HAP-1 (cell line): ENCODE data around the gene GNG12.

Experiments used
- DNase-seq, 2 experiments: peaks; one replicate each; pipeline ENCODE4 v3.0.0-alpha.2; 2016 to 2020; ENCODE audit warnings: low spot score in 2 of 2
- H3K27me3 ChIP-seq: fragments of 250-450 bp; sonication (Bioruptor Pico); 2 replicates; pipeline ENCODE4 v1.5.1; 2020; ENCODE audit warnings: low read depth, mild to moderate bottlenecking, moderate library complexity
- H3K36me3 ChIP-seq: fragments of 250-450 bp; sonication (Bioruptor Pico); replicated peaks from 2 replicates; pipeline ENCODE4 v1.5.1; 2020; ENCODE audit warnings: mild to moderate bottlenecking
- H3K4me1 ChIP-seq: fragments of 250-450 bp; sonication (Bioruptor Pico); 2 replicates; pipeline ENCODE4 v1.5.1; 2020; ENCODE audit warnings: mild to moderate bottlenecking
- H3K4me3 ChIP-seq: fragments of 250-450 bp; sonication (Bioruptor Pico); 2 replicates; pipeline ENCODE4 v1.5.1; 2020; ENCODE audit warnings: mild to moderate bottlenecking, moderate library complexity
- H3K9me3 ChIP-seq: fragments of 250-450 bp; sonication (Bioruptor Pico); 2 replicates; pipeline ENCODE4 v1.5.1; 2020; ENCODE audit warnings: mild to moderate bottlenecking, moderate library complexity
- in situ Hi-C: fragments of 300-500 bp; cut with MboI; formaldehyde crosslinking; loops from 3 replicates; pipeline ENCODE4 v1.14.3; 2020; ENCODE audit warnings: low sequenced_read_pairs, inconsistent platforms, mixed read lengths

The GNG12 gene

DNA sequence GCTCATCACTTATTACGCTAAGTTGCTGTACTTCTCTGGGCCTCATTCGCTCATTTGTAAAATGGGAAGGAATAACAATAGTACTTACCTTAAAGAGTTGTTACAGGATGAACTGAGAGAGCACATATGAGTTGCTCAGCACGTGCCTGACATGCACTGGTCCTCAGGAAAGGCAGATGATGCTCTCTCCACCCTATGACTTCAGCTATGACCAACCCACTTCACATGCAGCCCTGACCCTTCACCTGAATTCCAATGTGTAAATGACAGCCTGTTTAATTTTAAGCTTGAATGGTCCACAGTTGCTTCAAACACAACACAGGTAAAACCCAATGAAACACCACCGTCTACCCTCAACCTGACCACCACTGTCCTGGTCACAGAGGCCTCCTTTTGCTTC is 115.4 kb downstream of the GNG12 start:
- Histone ChIP-seq H3K4me1 (peaks cover 12% of the 10 kb centered on the region), H3K27me3 (no peaks in the 10 kb centered on the region), H3K4me3 (no peak overlapping the region), H3K9me3 (no peaks in the 10 kb centered on the region), H3K36me3 (no peaks in the 10 kb centered on the region)
- no peak for DNase-seq
- in situ Hi-C loops = no loop called here

DNA sequence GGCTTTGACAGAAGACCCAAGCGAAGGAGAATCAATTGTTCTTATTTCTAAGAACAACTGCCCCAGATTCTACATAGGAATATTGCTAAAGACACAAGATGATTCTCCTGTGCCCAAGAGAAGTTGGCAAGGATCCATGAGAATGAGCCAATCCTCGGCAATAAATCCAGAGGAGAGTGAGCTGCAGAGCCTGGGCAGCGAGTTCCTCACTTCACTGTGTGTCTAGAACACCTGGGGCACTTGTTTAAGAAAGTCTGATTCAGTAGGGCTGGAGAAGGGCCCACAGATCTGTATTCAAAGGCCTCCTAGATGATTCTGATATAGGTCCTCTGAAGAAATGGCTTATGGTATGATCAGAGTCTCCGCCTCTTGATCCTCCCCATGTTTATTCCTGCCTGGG is 116.5 kb downstream of the GNG12 start:
- H3K4me1 ChIP-seq = peaks cover 12% of the 10 kb centered on the region
- no peak for DNase-seq

DNA sequence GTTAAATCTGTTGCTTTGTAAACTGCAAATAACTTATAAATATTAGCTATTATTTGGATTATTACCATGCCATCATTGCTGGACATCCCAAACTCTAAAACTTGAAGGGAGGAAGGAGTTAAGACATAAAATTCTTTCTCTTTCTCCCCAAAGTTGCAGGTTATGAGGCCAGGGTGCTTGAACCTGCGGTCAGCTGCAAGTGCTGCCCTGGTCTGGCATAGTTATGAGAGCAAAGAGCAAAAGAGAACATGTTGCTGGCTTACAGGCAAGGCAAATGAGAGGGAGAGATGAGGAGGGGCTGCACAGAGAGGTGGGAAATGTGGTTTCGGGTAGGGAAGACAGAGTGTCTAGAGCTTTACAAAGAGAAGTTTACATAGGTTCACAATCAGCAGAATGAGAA is 117.4 kb downstream of the GNG12 start:
- DNase-seq = no peak
- Histone ChIP-seq H3K36me3 (no peaks in the 10 kb centered on the region), H3K4me3 (no peak overlapping the region), H3K27me3 (no peaks in the 10 kb centered on the region), H3K4me1 (peaks cover 12% of the 10 kb centered on the region), H3K9me3 (no peaks in the 10 kb centered on the region)
- in situ Hi-C loops = no loop called here

More for the DNA sequence above, 116.5 kb downstream of the GNG12 start:
- in situ Hi-C loops = no loop called here
- Histone ChIP-seq H3K4me3 (no peak overlapping the region), H3K9me3 (no peaks in the 10 kb centered on the region), H3K27me3 (no peaks in the 10 kb centered on the region), H3K36me3 (no peaks in the 10 kb centered on the region)

DNA sequence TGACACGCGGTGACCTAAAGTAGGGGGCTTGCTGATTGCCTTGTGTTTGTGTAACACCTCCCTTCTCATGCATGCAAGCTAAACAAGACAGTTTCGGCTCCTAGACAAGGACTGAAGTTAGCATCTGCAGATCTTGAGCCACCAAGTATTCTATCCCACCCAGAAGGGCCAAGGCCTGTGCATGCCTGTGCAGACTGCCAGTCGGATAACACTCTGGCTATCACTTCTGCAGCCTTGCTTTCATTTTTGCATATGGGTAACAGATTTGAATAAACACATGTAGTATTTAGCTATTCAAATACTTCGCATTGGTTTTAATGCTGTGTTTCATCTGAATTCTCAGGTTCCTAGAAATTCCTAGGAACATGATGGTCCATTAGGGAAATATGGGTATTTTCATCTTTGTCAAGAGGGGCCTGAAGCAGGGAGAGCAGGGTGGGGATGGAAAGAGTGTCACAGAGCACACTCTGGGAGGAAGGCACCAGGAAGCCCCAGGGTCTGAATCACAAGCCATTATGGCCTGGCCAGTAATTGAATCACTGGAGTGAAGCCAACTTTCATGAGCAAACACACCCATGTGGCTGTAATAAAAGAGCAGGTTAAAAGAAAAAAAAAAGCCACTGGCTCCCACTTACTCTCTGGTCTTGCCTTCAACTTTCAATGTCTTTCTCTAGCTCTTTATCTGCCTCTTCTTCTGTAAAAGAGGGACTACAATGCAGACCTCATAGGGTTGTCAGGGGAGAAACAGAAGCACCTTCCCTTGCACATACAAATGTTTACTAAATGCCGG is 120.0 kb downstream of the GNG12 start:
- in situ Hi-C loops = no loop called here
- Histone ChIP-seq H3K4me1 (peaks cover 12% of the 10 kb centered on the region), H3K36me3 (no peaks in the 10 kb centered on the region), H3K27me3 (no peaks in the 10 kb centered on the region), H3K9me3 (no peaks in the 10 kb centered on the region), H3K4me3 (no peak overlapping the region)
- peak; percentile 51 to 62 for DNase-seq

DNA sequence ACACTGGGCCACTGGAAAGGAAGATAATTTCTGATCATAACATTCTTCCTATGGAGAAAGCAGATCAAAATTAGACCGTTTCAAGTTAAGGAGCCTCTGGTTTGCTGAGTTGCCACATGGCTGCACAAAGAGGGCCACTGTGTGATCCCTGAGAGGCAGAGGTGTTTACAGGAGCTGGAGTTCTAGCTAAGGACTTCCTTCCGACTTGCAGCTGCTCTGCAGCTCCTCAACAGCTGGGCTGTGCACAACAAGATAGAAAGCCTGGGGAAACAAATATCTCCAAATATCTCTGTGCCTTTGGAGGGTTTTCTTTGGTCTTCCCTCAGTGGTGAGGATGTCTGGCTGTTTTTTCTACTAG is 121.4 kb downstream of the GNG12 start:
- Histone ChIP-seq H3K4me1 (peaks cover 12% of the 10 kb centered on the region), H3K36me3 (no peaks in the 10 kb centered on the region), H3K4me3 (no peak overlapping the region), H3K9me3 (no peaks in the 10 kb centered on the region), H3K27me3 (no peaks in the 10 kb centered on the region)
- DNase-seq = no peak
- in situ Hi-C loops = no loop called here

DNA sequence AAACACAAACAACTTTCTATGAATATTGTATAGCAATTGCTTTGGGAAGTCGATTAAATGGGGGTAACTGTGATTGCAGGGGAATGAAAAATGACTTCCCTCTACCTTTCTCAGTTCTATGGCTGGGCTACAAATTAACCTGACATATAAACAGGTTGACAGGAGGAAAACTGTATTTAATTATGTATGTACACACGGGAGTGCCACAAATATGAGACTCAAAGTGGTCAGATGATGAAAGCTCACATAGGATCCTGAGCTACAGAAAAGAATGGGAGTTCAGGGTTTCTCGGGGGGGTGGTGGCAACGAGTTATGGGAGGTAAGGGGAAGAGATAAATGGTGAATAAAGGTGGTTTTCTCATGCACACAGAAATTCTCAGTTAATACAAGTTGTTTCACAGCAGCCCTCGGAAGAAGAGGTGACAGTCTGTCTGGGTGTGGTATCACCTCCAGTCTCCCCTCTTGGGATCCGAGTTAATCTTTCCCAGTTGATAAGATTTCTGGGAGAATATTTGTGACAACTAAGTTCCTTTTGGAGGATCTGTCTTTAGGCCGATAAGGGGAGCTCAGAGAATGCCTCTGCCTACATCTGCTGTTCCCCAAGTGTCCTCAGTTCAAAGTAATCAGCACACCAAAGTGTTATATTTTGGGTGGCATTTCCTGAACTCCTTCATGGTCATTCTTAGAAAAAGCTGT is 122.0 kb downstream of the GNG12 start:
- in situ Hi-C loops = no loop called here
- Histone ChIP-seq H3K27me3 (no peaks in the 10 kb centered on the region), H3K4me3 (no peak overlapping the region), H3K36me3 (no peaks in the 10 kb centered on the region), H3K9me3 (no peaks in the 10 kb centered on the region), H3K4me1 (peaks cover 12% of the 10 kb centered on the region)
- DNase-seq = no peak

DNA sequence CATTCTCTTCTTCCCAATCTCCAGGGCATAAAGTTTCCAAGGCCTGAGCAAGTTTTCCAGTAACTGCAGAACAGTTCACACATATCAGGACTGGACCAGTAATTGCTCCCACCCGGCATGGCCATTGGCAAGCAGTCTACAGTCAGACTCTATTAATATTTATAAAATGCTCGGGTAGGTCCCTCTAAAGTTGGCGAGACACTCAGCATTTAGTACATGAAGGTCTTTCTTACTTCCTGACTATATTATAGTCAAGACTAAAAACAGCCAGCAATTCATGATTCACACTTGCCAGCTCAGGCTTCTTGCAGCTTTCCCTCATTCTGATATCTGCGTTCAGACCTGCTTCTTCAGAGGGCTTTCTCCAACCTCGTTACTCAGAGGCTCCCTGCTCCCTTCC is 122.8 kb downstream of the GNG12 start:
- no peaks in the 10 kb centered on the region for H3K9me3 ChIP-seq
- H3K36me3 ChIP-seq = no peaks in the 10 kb centered on the region
- peaks cover 12% of the 10 kb centered on the region for H3K4me1 ChIP-seq
- H3K27me3 ChIP-seq = no peaks in the 10 kb centered on the region
- no peak for DNase-seq
- in situ Hi-C loops = no loop called here
- no peak overlapping the region for H3K4me3 ChIP-seq

DNA sequence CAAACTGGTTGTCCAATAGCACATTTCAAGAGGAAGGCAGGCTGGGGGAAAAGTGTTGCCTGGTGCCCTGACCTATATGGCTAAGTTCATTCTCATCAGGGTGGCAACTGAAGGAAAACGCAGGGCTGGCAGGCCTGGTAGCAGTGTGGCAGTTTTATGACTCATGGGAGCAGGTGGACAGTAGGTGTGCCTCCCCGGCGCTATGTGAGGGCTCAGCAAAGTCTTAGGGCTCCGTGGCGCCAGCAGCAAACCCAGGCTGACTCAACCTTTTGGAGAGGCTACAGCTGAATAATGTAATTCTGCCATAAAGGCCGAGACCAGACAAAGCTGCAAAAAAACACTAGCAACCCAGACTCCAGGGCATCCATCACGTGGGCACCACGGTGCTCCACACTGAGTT is 124.7 kb downstream of the GNG12 start:
- no peak for DNase-seq
- H3K4me1 ChIP-seq = peaks cover 3% of the 10 kb centered on the region; the same call in 1 of the 2 replicates
- no peak overlapping the region for H3K4me3 ChIP-seq
- H3K36me3 ChIP-seq = no peaks in the 10 kb centered on the region
- H3K27me3 ChIP-seq = no peaks in the 10 kb centered on the region
- in situ Hi-C loops = no loop called here
- no peaks in the 10 kb centered on the region for H3K9me3 ChIP-seq

DNA sequence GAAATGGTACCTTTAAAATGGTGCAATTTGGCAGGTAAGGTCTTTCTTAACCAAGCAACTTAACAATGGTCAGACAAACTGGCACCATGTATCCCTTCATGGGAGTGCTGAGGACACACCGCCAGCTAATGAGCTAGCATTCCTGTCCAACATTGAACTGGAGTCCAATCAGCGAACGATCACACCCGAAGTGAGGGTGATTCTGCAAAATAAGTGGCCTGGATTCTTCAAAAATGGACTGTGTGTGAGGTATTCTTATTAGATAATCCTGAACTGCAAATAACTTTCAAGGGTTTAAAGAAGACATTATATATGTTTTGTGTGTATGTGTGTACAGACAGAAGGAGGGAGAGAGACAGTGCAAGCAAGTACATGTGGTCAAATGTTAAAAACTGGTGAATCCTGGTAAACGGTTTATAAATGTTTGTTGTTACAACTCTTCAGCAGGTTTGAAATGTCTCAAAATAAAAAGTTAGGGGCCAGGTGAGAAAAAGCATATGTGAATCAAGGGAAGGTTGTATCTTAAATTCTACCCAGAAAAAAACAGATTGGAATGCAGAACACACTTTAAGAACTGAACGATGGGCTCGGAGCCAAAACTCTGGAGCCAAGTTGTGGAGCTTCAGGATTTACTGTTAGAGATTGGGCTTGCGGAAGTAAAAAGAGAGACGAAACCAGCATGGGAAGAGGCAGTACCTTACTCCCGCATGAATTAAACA is 127.4 kb downstream of the GNG12 start:
- no peaks in the 10 kb centered on the region; the same call in 1 of the 2 replicates for H3K36me3 ChIP-seq
- in situ Hi-C loops = no loop called here
- no peak overlapping the region for H3K4me3 ChIP-seq
- H3K9me3 ChIP-seq = no peaks in the 10 kb centered on the region
- H3K27me3 ChIP-seq = no peaks in the 10 kb centered on the region
- no peak for DNase-seq
- H3K4me1 ChIP-seq = no peaks in the 10 kb centered on the region

DNA sequence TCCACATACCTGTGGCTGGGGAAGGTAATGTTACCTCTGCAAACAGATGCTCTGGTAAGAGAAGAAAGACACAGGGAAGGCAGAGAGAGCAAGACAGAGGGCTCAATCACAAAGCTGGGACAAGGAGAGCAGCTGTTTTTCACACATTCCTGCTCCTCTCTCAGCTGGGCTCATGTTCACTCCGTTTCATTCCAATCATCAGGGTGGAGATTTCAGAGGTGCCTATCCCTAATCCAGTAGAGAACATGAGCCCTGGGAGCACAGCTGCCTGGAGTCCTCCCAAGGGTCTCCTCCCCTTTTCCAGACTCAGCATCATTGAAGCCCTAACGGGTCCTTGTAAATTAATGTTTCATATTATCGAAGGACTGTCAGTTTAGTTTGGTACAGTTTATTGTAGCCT is 128.9 kb downstream of the GNG12 start:
- no peaks in the 10 kb centered on the region for H3K9me3 ChIP-seq
- no peak for DNase-seq
- in situ Hi-C loops = no loop called here

DNA sequence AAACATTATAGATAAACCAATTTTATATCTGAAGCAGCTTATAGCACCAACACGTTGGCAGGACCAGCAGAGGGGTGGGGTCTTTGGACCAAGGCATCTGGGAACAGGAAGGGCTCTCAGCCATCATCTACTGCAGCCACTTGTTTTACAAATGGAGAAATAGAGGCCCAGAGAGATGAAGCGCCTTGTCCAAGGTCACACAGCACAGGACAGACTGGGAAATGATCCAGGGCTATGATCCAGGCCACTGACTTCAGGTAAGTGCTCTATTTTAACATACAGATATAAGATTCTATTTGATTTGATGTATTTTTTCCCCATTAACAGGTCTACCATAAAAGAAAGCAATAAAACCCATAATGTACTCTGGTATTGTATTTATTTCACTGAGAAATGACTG is 131.4 kb downstream of the GNG12 start:
- no peaks in the 10 kb centered on the region for H3K4me1 ChIP-seq
- no peaks in the 10 kb centered on the region; the same call in 1 of the 2 replicates for H3K36me3 ChIP-seq
- in situ Hi-C loops = no loop called here
- no peaks in the 10 kb centered on the region for H3K27me3 ChIP-seq
- no peaks in the 10 kb centered on the region for H3K9me3 ChIP-seq
- no peak overlapping the region for H3K4me3 ChIP-seq
- DNase-seq = no peak

More for the DNA sequence above, 128.9 kb downstream of the GNG12 start:
- Histone ChIP-seq H3K4me1 (no peaks in the 10 kb centered on the region), H3K36me3 (no peaks in the 10 kb centered on the region; the same call in 1 of the 2 replicates), H3K27me3 (no peaks in the 10 kb centered on the region), H3K4me3 (no peak overlapping the region)

DNA sequence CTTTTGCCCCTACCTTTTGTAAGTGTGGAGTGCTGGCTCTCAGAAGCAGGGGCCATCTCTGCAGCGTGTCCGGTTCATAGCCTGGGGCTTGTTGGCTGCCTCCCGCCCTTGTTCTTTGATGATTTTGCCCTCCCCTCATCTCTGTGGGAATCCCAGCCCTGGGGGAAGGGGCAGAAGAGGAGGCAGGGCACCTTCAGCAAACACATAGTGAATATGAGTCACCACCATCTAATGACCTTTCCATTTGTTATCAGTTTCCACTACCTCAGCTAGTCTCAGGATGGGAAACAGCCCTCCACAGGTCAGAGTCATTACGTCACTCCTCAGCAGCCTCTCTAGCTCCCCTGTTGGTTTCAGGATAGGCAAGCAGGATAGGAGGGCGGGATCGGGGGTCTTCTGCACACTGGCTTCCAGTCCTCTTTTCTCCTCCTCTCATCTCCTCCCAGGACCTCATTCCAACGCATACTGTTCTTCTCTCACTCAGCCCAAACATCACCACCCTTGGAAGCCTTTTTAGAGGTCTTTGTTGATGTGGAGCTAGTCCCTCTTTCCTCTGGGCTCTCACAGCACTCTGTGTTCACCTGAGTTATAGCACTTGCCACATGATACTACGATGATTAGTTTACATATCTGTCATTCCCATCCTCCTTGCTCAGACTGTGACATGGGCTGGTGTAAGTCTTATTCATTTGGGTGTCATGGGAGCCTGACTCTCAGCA is 132.4 kb downstream of the GNG12 start:
- DNase-seq = no peak
- Histone ChIP-seq H3K4me1 (no peaks in the 10 kb centered on the region), H3K9me3 (no peaks in the 10 kb centered on the region), H3K36me3 (no peaks in the 10 kb centered on the region; the same call in 1 of the 2 replicates), H3K27me3 (no peaks in the 10 kb centered on the region), H3K4me3 (no peak overlapping the region)
- in situ Hi-C loops = no loop called here

DNA sequence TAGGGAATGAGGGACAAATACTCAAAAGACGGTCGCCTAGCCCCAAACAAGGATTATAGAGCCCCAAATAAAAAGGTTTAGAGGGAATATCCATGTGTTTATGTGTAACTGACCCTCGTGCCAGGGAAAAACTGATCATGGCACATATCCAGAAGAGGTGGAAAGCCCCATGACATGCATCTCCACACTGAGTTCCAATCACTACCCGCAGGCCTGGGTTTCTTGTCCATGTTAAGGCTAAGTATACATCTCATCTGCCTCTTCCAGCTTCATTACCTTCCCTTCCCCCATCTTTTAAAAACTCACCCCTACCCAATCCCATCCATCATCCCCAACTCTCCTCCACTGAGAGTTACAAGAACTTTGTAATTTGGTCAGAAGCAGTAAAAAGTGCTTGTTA is 133.0 kb downstream of the GNG12 start:
- no peaks in the 10 kb centered on the region; the same call in none of the 2 replicates for H3K4me1 ChIP-seq
- no peaks in the 10 kb centered on the region for H3K9me3 ChIP-seq
- no peaks in the 10 kb centered on the region; the same call in 1 of the 2 replicates for H3K36me3 ChIP-seq
- H3K27me3 ChIP-seq = no peaks in the 10 kb centered on the region
- no peak for DNase-seq
- in situ Hi-C loops = no loop called here
- no peak overlapping the region for H3K4me3 ChIP-seq
